OCI-LY1 (cell line): ENCODE data around the gene PRPS1.

ENCODE experiments used
- CTCF ChIP-seq: fragments of 200-600 bp; sonication (generic), shearing (Covaris generic); IDR thresholded peaks from 2 replicates; pipeline ENCODE4 v1.5.1; 2017; ENCODE audit warnings: mild to moderate bottlenecking, antibody characterized with exemption, low read length, moderate library complexity, mixed read lengths
- EZH2 ChIP-seq: fragments of 200-600 bp; sonication (generic), shearing (Covaris generic); IDR thresholded peaks from 2 replicates; pipeline ENCODE4 v1.8.0; 2017; ENCODE audit warnings: borderline replicate concordance, mixed run types, mild to moderate bottlenecking, antibody characterized with exemption, low read length, moderate library complexity, mixed read lengths

DNA sequence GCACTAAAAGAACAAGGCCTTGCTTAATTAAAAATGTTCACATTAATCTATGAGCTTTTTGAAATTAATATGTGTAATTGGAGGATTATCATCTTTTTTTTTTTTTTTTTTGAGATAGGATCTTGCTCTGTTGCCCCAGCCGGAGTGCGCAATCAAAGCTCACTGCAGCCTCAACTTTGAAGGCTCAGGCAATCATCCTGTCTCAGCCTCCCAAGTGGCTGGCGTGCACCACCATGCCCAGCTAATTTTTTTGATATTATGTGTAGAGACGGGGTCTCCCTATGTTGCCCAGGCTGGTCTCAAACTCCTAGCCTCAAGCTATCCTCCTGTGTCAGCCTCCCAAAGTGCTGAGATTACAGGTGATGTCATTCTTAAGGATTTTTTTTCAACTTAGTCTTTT is 20.0 kb downstream of the PRPS1 start:
- TF ChIP-seq CTCF (no peak), EZH2 (no peak)
